GM19043 (cell line): ENCODE measurements around the gene RYR3.

ENCODE experiments used
- ATAC-seq: cut with Tn5 transposase; IDR thresholded peaks from one replicate; pipeline ENCODE4 v1.9.1; 2021; ENCODE audit warnings: low read depth; ENCODE audit not compliant: unreplicated experiment

RYR3 gene

DNA sequence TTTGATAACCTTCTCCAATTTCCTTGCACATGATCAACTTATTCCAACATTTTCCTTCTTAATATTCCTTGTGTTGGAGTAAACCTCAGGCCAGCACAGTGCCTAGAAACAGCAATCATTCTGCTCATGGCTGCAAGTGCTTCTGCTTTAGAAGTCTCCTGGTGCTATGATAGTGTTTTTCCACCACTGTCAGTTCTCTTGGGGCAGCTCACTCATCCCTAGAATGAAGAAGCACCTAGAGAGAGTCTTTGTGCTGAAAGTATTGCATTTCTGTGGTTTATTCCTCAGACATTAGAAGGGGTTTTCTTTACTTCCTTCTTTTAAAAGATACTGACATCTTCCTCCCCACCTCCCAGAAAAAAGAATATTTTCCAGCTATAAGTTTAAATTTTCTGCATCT is 183.5 kb downstream of the RYR3 start:
- ATAC-seq = no peak

GRCh38 chr15:33500432-33501195 is 189.8 kb downstream of the RYR3 start:
- ATAC-seq = no peak

- ATAC-seq = no peak
Observed at GRCh38 chr15:33503681-33504080, 192.9 kb downstream of the RYR3 start.

GRCh38 chr15:33506781-33507296 is 196.1 kb downstream of the RYR3 start:
- ATAC-seq = no peak

DNA sequence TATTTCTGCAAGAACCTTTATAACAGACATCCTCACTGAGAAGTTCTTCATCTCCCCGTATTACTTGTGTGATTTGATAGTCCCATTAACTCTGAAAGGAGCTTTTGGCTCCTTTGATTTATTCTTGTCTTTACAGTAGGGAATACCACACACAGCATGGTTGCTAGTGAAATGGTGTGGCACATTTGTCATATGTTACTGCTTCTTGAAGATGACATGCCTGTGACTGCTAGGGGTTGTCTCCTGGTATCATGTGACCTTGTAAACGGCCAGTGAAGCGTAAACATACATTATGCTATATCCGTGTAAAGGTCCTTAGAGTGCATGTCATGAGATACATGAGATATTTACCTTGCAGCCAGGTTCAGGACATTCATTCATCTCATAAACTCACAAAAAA is 197.9 kb downstream of the RYR3 start:
- ATAC-seq = no peak

GRCh38 chr15:33515121-33515520 is 204.4 kb downstream of the RYR3 start:
- no peak for ATAC-seq

GRCh38 chr15:33516563-33516962 is 205.8 kb downstream of the RYR3 start:
- no peak for ATAC-seq

GRCh38 chr15:33517944-33518343 is 207.2 kb downstream of the RYR3 start:
- no peak for ATAC-seq

GRCh38 chr15:33518421-33518820 is 207.7 kb downstream of the RYR3 start:
- ATAC-seq = no peak

DNA sequence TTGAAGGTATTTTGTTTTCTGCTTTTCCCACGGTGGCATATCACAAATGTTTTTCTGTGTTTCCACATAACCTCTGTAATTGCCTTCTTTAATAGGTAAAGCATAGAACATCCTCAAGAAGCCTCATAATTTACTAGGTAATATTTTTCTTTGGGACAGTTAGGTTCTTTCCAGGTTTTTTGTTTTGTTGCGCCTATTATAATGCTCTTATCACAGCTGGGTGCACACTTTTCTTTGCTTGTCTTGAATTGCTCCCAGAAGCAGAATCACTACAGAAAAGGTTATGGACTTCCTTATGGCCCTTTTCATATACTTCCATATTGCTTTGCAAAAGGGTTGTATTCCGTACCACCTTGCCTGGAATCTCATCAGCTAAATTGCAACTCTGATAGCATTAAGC is 213.5 kb downstream of the RYR3 start:
- ATAC-seq = no peak

DNA sequence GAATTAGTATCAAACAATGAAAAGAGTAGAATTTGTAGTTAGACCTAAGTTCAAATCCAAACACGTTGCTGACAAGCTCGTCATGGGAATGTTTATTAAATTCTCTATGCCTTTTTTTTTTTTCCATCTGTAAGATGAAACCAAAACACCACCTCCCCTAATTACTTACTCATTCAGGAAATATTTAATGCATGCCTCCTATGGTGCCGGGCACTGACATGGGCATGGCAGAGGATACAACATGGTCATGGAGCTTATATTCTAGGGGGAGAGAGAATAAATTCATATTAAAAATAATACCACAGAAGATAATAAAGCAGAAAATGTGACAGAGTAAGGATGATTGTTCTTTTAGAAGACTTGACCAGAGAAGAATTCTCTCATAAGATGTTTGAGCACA is 215.8 kb downstream of the RYR3 start:
- no peak for ATAC-seq

DNA sequence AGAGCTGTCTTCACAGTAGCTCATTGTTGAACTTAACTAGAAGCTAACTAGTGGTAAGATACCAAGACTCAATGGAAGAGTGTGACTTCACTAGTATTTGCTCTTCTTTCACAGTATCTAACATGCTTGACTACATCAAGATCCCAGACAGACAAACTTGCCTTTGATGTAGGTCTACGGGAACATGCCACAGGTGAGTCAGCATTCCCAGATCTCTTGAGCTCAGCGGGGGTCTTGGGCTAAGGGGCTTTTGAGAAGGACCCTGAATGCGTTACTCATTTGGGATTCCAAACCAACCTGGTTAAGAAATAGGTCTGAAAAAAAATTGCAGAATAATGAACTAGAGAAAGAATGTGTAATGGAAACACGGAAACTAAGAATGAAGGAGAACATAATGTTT is 222.4 kb downstream of the RYR3 start:
- no peak for ATAC-seq

- no peak for ATAC-seq
Observed at GRCh38 chr15:33534642-33535041, 223.9 kb downstream of the RYR3 start.

DNA sequence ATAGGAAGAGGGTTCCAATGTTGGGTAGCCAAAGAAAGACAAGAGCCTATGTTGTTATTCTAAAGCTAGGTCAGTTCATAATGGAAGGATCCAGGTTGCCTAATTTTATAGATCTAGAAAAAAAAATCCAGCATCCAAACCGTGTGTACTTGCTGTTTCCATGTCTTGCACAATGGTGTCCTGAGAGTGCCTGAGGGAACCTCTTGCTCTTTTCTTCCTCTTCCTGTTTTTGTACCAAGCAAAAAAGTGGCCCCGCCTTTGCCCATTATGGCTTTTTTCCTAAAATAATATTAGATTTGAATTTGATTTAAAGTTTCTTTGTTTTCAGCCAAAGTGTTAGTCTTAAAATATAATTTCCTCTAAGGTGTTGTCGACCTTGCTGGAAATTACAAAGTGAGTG is 224.4 kb downstream of the RYR3 start:
- ATAC-seq = no peak

- ATAC-seq = no peak
Observed at GRCh38 chr15:33539825-33540573, 229.2 kb downstream of the RYR3 start.

DNA sequence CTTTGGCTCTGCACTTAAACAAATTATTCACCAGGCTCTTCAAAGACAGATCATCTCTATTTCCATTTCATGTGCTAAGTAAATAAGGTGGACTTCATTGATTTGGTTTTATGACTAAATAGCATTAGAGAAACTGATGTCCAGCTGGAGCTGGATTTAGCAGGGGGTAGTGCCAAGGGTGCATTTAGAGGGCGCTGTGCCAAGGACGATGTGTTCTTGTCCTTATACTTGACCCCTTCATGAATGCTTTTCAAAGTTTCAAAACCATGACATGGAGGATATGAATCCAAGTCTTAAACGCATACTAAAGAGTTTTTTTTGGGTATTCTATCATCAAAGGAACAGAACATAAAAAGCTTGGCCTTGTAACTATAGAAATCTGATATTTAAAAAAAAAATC is 233.2 kb downstream of the RYR3 start:
- no peak for ATAC-seq

DNA sequence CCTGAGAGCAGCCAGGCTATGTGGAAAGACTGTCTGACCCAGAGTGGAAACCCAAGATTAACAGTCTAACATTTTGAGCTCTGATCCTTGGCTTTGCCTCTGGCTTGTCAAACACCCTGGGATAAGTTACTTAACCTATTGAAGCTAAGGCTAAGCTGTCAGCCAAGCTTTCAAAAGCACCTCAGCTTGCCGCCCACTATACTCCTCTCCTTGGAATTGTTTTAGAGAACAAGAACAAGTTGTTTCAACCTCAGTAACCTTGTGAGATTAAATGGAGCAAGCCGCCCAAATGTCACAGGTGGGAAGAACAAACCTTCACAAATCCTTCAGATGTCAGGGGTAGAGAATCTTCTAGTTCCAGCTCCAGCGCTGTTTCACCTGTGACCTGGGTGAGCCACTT is 235.1 kb downstream of the RYR3 start:
- ATAC-seq = no peak

DNA sequence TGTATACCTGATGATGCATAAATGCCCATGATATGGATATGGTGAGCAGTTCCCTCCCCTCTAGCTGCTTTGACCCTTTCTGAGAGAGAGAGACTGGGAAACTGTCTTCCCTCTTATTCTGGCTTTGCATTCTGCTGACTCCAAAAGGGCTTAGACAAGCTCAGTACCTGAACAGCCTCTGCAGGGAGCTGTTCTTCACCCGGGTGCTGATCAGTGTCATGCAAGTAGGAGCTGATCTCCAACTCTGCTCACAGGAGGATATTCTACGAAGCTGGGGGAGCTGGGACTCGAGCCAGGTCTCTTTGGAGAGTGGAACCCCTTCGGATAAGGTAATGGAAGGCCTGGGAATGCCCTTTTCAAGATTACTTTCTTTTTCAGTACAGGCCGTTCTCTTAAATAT is 237.1 kb downstream of the RYR3 start:
- no peak for ATAC-seq

GRCh38 chr15:33551860-33552259 is 241.1 kb downstream of the RYR3 start:
- no peak for ATAC-seq

GRCh38 chr15:33553157-33553556 is 242.4 kb downstream of the RYR3 start:
- no peak for ATAC-seq

DNA sequence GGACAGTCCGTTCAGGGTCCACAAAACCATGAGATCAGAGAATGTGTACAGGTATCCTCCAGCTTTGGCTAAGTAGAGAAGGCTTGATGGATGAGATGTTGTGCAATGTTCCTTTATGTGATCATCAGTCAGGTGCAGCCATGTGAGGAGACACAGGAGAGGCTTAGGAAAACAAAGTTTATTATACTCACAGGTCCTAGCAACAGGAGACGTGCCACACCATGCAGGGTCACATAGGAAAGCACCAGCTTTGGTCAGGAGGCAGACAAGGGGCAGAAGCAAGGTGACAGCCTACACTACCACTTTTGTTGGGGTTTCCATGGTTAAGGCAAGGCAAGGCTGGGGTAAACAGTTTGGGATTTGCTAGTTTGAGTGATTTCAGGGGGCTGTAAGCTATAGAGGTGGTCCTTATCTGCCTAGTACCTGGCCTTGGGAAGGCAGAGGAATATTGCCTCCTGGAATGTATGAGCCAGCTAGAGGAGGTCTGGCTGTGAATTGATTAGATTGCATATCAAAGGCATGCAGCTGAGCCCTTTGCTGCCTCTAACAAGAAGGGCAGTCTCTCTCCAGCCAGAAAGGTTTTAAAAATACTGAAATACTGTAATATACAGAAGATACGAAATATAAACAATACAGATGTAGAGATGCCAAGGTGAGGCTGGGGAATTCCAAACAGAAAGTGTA is 248.6 kb downstream of the RYR3 start:
- ATAC-seq = no peak
